Measurements from ENCODE around the gene MPPED2. TPM values are rescaled to one million over a fixed set of nuclear protein-coding genes. Genes with fewer than 3 reads are reported as not detected.
"Not testable (repeated sequence)": the region's sequence is repeated elsewhere in the genome, so short reads cannot be mapped to it uniquely, and the experiment has no call there.

MPPED2 gene
- total RNA-seq, 1 experiment from 2014 or later: 2.4 TPM

DNA sequence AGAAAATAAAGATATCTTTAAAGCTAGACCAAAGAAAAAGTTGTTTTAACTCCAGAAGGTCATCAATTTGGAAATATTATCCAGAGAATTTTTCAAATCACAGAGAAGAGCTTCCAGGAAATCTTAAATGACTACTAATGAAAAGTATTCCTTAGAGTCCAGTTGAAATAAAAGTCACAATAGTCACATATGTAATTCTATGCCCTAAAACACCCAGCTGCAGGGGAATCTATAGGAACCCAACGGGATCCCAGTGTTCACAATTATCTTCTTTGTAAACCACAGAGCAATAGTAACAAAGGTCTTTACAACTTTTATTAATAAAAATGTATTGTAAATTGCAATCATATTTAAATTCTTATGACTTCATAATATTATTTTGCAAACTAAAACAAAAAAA is 27.1 kb downstream of the MPPED2 start:
- ChIA-PET POLR2A (no interaction called here), CTCF (interaction anchor here (2.0 kb wide), 1 partner anchor 355 kb away, joined by 6 read pairs; no protein-coding TSS in a partner anchor)
- Mint-ChIP-seq H3K9me3 (peaks cover 23% of the 10 kb centered on the region), H3K27ac (no peak overlapping the region), H3K36me3 (peaks cover 28% of the 10 kb centered on the region), H3K4me1 (peaks cover 38% of the 10 kb centered on the region), H3K27me3 (ENCODE audit: low read depth) (peaks cover 41% of the 10 kb centered on the region), H3K4me3 (no peak overlapping the region)
- DNase-seq (ENCODE audit: low spot score) (no peak), ATAC-seq (no peak)
- TF ChIP-seq ZNF121 (CRISPR knock-in tag; IDR thresholded peaks at IDR 0.05): no peak
- TF ChIP-seq, protein P1, sequence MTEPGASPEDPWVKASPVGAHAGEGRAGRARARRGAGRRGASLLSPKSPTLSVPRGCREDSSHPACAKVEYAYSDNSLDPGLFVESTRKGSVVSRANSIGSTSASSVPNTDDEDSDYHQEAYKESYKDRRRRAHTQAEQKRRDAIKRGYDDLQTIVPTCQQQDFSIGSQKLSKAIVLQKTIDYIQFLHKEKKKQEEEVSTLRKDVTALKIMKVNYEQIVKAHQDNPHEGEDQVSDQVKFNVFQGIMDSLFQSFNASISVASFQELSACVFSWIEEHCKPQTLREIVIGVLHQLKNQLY (CRISPR knock-in tag; IDR thresholded peaks at IDR 0.05): no peak
- no peak for TF ChIP-seq E2F1 (CRISPR knock-in tag; IDR thresholded peaks at IDR 0.05)
- no peak for TF ChIP-seq PRRX2 (CRISPR knock-in tag; IDR thresholded peaks at IDR 0.05)
- no peak for TF ChIP-seq RELA (CRISPR knock-in tag; IDR thresholded peaks at IDR 0.05; ENCODE audit: borderline replicate concordance)
- TF ChIP-seq, protein P2, sequence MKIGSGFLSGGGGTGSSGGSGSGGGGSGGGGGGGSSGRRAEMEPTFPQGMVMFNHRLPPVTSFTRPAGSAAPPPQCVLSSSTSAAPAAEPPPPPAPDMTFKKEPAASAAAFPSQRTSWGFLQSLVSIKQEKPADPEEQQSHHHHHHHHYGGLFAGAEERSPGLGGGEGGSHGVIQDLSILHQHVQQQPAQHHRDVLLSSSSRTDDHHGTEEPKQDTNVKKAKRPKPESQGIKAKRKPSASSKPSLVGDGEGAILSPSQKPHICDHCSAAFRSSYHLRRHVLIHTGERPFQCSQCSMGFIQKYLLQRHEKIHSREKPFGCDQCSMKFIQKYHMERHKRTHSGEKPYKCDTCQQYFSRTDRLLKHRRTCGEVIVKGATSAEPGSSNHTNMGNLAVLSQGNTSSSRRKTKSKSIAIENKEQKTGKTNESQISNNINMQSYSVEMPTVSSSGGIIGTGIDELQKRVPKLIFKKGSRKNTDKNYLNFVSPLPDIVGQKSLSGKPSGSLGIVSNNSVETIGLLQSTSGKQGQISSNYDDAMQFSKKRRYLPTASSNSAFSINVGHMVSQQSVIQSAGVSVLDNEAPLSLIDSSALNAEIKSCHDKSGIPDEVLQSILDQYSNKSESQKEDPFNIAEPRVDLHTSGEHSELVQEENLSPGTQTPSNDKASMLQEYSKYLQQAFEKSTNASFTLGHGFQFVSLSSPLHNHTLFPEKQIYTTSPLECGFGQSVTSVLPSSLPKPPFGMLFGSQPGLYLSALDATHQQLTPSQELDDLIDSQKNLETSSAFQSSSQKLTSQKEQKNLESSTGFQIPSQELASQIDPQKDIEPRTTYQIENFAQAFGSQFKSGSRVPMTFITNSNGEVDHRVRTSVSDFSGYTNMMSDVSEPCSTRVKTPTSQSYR (CRISPR knock-in tag; IDR thresholded peaks at IDR 0.05): no peak
- no peak for TF ChIP-seq CBFB (CRISPR knock-in tag; IDR thresholded peaks at IDR 0.05; ENCODE audit: low read depth)
- no peak for TF ChIP-seq HMGA2 (CRISPR knock-in tag; IDR thresholded peaks at IDR 0.05)
- no peak for TF ChIP-seq GTF2I (CRISPR knock-in tag; conservative IDR thresholded peaks at IDR 0.05)
- no peak for TF ChIP-seq ZNF263 (CRISPR knock-in tag; IDR thresholded peaks at IDR 0.05; ENCODE audit: low read depth)
- TF ChIP-seq GRHL2 (CRISPR knock-in tag; IDR thresholded peaks at IDR 0.05; ENCODE audit: insufficient replicate concordance, severe bottlenecking): no peak
- no peak for TF ChIP-seq ELF4 (CRISPR knock-in tag; IDR thresholded peaks at IDR 0.05; ENCODE audit: low read depth)
- TF ChIP-seq, protein P3, sequence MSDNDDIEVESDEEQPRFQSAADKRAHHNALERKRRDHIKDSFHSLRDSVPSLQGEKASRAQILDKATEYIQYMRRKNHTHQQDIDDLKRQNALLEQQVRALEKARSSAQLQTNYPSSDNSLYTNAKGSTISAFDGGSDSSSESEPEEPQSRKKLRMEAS (CRISPR knock-in tag; IDR thresholded peaks at IDR 0.05): no peak
- TF ChIP-seq, protein P4, sequence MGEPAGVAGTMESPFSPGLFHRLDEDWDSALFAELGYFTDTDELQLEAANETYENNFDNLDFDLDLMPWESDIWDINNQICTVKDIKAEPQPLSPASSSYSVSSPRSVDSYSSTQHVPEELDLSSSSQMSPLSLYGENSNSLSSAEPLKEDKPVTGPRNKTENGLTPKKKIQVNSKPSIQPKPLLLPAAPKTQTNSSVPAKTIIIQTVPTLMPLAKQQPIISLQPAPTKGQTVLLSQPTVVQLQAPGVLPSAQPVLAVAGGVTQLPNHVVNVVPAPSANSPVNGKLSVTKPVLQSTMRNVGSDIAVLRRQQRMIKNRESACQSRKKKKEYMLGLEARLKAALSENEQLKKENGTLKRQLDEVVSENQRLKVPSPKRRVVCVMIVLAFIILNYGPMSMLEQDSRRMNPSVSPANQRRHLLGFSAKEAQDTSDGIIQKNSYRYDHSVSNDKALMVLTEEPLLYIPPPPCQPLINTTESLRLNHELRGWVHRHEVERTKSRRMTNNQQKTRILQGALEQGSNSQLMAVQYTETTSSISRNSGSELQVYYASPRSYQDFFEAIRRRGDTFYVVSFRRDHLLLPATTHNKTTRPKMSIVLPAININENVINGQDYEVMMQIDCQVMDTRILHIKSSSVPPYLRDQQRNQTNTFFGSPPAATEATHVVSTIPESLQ (CRISPR knock-in tag; IDR thresholded peaks at IDR 0.05): no peak
- TF ChIP-seq FOXJ3 (CRISPR knock-in tag; IDR thresholded peaks at IDR 0.05; ENCODE audit: borderline replicate concordance): no peak
- no peak for TF ChIP-seq TP53 (CRISPR knock-in tag; IDR thresholded peaks at IDR 0.05)

- H3K9me3 Mint-ChIP-seq; DNase-seq (ENCODE audit: low spot score); H3K27ac Mint-ChIP-seq; POLR2A ChIA-PET; ATAC-seq; CTCF ChIA-PET; H3K36me3 Mint-ChIP-seq; H3K4me3 Mint-ChIP-seq: not testable (repeated sequence)
- Mint-ChIP-seq H3K4me1 (peaks cover 48% of the 10 kb centered on the region), H3K27me3 (ENCODE audit: low read depth) (peaks cover 57% of the 10 kb centered on the region)
Observed at GRCh38 chr11:30554587-30554986, 31.6 kb downstream of the MPPED2 start.
